Renal cortical epithelial cell (primary cell): ENCODE data around the gene STING1. TPM values are rescaled to one million over a fixed set of nuclear protein-coding genes. Genes with fewer than 3 reads are reported as not detected.
"Not testable (repeated sequence)": the region's sequence is repeated elsewhere in the genome, so short reads cannot be mapped to it uniquely, and the experiment has no call there.

Source experiments
- DNase-seq: peaks from one replicate; pipeline ENCODE4 v3.0.0-alpha.2; 2011; ENCODE audit warnings: low read depth
- total RNA-seq: library from RNA; depleted of rRNA; stranded (reverse); fragments of >200 nt; gene quantifications from 2 replicates; pipeline ENCODE4 v1.2.3, GENCODE V29; 2014

The STING1 gene
- total RNA-seq, 1 donor from 2014 or later = 12.4 TPM

DNA sequence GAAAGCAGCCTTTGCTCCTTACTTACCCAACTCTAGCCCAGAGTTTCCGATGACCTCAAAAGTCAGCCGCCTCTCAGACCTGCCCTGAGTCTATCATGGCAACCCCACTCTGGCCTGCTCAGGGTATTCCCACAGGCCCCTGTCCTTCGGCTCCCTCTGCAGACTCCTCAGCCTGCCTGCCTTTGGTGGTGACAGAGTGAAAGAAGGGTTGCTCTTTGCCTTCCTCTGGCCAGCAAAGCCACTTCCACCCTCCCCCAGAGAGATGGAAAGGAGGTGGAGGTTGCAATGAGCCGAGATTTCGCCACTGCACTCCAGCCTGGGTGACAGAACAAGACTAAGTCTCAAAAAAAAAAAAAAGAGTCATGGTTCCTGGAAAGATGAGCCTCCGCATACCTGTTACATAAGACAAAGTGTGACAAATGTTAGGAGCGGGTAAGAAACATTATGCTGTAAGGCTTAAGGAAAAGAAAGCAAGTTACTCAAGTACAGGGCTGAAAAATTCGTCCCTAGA lies 14.1 kb downstream of the STING1 start:
- DNase-seq = no peak

DNA sequence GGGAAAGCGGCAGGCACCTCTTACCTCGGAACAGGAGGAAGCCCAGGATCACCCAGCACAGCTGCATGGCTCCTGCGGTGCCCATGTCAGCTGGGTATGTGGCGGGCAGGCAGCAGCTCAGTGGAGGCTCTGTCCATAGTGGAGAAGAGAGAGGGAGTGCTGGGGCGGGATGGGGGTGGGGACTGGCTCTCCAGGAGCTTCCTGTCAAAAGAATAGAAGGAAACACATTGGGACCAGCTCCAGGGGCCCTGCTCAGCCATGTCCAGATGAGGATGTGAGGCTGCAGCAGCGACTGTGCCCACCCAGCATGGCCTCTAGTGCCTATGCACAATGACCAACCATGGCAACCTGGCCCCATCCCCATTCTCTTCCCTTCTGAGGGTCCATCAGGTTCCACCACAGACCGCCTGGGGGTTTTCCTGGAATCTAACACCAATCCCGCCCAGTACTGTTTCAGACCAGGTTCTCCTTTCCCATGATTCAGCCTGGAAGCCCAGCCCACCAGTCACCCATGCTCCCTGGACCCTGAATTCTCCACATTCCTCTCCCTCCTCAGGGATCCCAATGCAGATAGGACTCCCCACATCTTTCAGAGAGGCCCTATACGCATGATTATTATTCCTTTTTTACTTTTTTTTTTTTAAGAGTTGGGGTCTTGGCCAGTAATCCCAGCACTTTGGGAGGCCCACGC lies 19.8 kb downstream of the STING1 start, which contains the start of gene ECSCR:
TSS of gene ECSCR (minus strand) at position 158 of the 691 bp plus-strand sequence. CDS start at position 85, 73 bp downstream.
- no peak for DNase-seq

DNA sequence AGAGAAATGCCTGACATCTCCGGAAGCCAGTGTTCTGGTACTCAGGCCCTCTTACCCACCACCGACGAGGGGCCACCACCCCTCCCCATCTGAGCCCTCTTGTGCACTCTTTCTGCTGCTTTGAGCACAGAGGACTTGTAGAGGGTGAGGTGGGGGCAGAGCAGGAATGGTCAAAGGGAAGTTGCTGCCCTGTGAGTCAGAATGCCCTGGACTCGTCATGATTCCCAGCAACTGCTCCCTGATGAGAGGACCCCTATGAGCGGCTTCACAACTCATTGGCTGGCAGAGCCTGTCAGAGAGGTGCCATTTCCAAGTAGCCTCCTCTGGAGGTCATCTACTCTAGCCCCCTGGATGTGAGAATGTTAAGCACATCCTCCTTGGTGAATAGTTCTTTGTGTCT lies 20.9 kb downstream of the STING1 start:
- peak; percentile 58 for DNase-seq

DNA sequence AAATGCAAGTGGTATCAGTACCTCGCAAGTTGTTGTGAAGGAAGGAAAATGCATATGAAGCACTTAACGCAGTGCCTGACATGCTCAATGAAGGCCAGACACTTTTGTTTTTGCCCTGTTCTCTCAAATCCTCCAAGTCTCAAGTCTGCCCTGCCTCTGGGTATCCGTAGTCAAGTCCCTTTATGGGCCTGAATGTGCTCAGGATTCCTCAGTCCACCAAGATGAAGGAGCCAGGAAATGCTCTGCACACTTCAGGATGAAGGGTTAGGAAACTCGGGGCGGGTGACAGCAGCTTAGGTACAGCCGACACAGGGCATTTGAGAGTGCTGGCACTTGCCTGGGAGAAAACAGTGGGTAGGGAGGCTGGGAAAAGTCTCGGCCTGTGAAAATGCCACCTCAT lies 21.4 kb downstream of the STING1 start:
- no peak for DNase-seq

DNA sequence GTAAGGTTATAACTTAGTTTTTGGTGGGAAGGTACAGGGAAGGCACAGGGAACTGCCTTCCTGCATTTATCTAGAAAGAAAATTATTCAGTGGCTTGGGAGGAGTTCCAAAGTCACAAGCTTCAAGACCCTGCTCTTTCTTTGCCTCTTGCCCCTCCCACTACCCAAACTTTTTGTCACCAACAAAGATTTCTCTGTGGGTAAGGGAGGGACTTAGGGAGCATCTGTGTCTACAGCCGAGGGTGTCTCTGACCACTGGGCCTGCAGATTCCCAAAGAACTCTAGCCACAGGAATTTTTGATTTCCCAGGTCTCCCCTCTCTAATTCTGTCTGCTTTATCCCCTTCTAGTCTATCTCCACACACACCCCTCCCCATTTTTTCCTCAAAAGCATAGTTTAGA lies 22.1 kb downstream of the STING1 start:
- DNase-seq = no peak

DNA sequence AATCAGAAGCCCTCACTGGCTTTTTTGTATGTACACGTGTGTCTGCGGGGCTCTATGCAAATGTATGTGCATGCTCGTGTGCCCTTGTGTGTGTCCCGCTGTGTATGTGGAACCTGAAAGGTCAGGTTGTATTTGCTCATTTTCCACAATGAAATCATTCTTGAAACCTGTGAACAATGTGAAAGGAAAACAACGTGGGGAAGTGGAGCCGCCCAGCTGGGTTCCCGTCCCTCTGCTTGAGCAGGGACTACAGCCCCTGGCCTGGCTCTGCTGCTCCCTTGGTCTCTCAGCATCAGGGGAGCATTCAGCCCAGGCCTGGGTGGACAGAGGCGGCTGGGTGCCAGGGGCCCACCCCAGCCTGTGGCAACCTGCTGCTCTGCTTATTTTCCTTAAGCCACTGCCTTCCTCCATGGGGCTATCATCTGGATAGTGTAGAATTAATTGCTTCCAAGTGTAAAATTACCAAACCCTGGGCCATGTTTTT lies 23.1 kb downstream of the STING1 start:
- no peak for DNase-seq

DNA sequence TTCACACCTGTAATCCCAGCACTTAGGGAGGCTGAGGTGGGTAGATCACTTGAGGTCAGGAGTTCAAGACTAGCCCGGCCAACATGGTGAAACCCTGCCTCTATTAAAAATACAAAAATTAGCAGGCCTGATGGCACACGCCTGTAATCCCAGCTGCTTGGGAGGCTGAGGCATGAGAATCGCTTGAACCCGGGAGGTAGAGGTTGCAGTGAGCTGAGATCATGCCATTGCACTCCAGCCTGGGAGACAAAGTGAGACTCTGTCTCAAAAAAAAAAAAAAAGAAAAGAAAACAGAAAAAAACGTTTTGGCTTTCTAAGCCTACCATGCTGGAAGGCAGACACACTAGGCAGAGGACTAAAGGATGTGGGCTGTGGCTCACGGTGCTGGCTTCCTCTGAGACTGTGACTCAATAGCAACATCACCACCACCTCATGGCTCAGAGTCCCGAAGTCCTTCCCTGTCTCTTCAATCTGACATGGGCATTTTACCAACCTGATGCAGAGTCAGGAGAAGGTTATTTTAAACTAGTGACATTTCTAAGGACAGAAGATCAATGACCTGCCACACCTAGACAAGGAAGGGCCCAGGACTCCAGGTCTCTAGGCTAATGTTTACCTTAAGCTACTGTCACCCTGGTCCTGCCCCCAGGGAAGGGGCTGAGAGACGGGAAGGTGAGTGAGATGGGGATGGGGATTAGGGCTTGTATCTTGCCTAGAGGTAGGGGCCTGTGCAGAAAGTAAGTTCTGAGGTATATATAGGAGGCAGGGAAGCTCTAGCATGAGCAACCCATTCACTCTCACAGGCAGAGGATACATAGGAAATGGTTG lies 23.8 kb downstream of the STING1 start:
- peak; percentile 51 for DNase-seq

DNA sequence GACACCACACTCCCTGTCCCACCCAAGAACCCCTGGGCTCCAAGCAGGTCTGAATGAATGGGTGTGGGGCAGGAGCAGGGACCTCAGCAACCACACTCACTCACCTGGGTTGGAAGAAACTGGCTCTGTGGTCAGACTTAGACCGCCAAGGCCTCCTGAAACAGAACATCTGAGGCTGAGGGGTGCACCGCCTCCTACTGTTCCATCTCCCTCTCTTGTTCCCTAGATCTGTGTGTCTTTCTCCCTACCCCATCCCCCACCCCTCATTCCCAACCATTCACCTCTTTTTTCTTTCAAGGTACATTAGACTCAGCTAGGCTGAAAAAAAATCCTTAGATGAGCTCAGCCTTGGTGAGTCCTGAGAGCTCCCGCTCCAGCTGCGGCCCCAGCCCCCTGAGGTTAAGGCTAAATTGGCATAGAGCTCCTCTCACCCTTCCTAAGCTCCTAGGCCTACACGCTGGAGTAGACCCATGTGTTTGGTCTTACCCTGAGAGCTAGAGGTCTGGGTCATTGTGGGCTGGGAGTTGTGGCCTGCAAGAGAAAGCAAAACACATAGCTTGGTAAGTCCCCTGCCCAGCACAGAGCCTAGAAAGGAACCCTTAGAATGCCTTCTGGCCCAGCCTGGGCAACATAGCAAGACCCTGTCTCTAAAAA lies 24.8 kb downstream of the STING1 start:
- no peak for DNase-seq

DNA sequence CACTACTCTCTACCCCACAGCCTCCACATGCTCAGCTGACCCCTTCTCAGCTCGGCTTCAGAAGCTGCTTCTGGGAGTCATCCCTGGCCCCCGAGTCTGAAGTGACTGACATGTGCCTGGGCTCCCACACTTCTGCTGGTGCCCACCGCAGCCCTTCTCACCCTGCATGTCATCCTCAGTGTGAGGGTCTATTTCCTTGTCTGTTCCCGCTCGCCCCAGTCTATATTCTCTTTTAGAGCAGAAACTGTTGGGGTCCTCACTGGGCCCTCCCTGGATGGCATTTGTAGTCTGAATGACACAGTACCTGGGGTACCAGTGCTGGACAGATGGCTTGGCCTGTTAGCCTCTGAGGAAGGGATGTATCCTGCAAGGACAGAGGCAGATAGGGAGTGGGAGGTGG lies 25.3 kb downstream of the STING1 start:
- DNase-seq = no peak

DNA sequence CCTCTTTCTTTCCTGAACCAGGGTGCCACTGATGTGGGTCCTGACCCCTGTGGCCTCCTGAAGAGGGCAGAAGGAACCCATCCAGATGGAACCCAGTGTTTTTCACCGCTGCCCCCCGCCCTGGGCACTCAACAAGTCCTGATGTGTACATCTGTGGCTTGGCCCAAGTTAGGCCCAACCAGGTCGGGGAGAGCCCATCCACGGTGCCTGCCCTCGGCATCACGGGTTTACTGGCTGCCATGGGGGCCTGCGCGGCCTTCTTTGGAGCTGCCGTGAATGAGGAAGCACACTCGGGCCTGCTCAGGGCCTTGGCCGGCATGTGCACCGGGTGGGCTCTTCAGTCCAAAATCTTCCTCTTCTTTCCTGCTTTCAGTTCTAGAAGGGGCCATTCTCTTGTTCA lies 25.8 kb downstream of the STING1 start:
- no peak for DNase-seq

DNA sequence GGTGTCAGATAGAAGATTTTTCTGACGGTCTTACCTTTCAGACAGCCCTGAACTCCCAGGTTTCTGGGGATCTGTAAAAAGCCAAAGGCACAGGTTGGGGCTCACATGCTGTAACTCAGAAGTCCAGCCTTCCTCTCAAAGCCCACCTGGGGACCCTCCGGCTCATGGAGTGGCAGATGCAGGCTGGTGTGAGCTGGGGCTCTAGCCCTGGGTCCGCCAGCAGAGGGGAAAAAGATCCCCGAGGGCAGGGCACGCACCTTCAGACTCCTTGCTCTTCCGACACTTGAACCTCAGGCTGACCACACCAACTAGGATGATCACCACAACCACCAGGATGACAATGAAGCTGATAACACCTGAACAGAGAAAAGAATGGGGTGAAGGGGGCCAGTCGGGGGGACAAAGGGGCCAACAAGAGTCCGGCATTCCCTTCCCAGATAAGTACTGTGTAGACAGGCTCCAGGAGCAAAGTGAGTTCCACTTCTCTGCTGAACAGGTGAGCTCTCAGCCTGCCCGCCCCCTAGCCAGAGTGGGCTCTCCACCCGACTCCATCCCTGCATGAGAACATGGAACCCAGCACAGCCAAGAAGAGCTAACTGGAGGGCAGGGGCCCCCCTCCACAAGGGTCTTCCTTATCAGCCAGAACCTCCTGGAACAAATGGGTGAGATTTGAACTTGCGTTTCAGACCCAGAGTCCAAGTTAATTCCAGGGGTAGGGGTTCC lies 27.8 kb downstream of the STING1 start:
- DNase-seq = no peak

DNA sequence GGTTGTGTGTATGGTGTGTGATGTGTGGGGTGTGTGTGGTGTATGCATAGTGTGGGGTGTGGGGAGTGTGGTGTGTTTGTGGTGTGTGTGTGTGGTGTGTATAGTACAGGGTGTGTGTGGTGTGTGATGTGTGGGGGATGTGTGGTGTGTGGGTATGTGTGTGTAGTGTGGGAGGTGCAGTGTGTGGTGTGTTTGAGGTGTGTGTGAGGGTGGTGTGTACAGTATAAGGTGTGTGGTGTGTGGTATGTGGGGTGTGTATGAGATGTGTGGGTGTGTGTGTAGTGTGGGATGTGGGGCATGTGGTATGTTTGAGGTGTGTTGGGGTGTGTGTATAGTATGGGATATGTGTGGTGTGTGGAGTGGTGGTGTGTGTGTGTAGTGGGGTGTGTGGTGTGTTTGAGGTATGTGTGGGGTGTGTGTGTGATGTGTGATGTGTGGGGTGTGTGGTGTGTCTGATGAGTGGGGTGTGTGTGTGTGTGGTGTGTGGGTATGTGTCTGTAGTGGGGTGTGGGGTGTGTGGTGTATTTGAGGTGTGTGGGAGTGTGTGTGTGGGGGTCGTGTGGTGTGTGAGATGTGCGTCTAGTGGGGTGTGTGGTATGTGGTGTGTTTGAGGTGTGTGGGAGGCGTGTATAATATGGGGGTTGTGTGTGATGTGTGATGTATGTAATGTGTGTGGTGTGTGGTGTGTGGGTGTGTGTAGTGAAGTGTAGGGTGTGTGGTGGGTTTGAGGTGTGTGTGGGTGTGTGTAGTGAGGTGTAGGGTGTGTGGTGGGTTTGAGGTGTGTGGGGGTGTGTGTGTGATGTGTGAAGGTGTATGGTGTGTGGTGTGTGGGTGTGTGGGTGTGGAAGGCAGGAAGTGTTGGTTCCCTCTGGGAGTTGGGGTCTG lies 28.6 kb downstream of the STING1 start:
- DNase-seq = no peak

DNA sequence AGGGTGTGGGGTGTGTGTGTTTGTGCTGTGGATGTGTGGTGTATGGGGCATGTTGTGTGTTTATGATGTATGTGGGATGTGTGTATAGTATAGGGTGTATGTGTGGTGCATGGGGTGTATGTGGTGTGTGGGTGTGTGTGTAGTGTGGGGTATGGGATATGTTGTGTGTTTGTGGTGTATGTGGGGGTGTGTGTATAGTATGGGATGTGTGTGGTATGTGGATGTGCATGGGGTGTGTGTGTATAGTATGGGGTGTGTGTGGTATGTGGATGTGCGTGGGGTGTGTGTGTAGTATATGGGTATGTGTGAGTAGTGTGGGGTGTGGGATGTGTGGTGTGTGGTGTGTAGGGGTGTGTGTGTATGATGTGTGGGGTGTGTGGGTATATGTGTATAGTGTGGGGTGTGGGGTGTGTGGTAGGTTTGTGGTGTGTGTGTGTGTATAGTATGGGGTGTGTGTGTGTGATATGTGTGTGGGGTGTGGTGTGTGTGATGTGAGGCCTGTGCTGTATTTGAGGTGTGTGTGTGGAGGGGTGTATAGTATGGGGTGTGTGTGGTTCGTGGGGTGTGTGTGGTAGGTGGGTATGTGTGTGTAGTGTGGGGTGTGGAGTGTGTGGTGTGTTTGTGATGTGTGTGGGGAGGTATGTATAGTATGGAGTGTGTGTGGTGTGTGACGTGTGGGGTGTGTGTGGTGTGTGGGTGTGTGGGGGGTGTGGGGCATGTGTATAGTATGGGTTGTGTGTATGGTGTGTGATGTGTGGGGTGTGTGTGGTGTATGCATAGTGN lies 30.5 kb downstream of the STING1 start:
- no peak for DNase-seq

DNA sequence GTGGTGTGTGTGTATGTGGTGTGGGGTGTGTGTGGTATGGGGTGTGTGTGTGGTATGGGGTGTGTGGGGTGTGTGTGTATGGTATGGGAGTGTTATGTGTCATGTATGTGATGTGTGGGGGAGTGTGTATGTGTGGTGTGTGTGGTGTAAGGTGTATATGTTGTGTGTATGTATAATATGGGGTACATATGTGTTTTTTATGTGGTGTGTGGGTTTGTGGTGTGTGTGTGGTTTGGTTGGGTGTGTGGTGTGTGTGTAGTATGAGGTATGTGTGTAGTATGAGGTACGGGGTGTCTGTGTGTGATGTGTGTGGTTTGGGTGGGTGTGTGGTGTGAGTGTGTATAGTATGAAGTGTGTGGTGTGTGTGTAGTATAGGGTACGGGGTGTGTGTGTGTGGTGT lies 31.4 kb downstream of the STING1 start:
- DNase-seq = no peak

DNA sequence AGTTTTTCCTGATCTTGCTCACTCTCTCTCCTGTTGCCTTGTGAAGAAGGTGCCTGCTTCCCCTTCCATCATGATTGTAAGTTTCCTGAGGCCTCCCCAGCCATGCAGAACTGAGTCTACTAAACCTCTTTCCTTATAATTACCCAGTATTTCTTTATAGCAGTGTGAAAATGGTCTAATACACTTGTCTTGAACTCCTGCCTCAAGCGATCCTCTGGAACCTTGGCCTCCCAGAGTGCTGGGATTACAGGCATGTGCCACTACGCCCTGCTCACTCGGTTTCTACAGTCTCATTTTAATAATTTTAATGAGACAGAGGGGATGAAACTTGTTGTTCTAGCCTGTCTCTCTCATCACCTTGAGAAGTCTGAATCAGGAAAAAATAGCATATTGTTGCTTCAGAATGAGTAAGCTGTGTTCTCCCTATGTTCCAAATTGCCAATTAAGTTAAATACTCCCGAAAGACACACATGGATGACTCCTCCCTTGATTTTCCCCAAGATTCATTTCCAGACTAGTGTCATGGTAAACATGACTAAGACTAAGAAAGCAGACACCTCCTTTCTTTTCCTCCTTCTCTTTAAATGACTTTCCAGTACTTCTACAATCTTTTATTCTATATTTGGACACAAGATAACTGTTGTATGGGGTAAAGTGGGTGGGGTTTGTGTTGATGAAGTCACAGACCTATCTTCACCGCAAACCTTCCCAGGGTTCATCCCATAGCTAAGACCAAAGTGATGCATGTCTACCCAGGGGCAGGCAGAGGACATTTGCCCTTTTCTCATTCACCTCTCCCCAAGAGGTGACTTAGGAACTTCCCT lies 35.4 kb downstream of the STING1 start:
- no peak for DNase-seq

DNA sequence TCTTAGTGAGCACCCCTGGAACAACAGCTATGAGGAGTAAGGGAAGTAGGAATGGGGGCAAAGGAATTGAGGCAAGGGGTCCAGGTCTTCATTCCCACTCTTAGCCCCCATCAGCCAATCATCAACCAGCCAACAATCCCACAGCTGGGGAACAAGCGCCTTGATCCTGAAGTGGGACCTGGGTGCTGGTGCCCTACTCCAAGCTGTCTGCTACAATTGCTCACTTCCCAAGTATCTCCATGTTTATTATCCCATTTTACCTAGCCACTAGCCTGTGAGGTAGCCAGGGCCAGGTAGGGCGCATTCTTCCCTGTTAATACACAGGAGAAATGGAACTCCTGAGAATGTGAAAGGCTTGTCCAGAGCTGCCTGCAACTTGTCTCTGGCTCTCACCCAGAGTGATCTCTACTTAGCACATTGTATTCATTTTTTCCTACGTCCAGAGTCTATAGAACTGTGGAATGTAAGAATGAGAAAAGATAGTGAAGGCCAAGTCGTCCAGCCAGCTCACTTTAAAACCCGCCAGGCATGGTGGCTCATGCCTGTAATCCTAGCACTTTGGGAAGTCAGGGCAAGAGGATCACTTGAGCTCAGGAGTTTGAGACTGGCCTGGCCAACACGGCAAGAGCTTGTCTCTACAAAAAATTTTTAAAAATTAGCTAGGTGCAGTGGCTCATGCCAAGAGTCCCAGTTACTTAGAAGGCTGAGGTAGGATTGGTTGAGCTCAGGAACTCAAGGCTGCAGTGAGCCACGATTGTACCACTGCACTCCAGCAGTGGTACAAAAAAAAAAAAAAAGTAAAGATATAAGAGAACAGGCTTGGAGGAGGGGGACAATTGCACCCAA lies 37.0 kb downstream of the STING1 start:
- DNase-seq = no peak

DNA sequence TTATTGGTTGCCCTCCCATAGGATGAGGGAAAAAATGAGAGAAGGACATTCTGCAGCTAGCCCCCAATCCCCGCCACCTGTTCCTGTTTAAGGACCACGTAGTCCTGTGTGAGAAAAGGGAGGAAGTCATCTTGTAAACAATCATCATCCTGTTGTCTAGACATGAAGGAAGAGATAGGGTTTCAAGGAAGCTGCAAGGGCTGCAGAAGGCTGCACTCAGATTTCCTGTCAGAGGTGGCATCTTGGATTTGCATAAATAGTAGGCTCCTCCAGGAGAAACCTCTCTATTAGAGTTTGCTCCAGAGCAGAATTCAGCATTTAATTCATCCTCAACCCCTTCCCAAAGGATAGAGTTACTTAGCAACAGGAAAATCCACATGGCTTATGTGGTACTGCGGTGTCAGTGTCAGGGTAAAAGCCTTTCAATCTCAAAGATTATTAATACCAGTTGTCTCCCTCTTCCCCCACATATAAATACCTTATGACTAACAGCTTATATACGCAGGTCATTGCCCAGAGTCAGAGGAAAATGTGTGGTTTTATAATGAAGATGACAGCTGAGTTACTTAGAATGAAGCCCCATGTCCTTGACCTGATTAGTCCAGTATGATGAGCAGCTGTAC lies 38.6 kb downstream of the STING1 start:
- DNase-seq = peak; percentile 39

DNA sequence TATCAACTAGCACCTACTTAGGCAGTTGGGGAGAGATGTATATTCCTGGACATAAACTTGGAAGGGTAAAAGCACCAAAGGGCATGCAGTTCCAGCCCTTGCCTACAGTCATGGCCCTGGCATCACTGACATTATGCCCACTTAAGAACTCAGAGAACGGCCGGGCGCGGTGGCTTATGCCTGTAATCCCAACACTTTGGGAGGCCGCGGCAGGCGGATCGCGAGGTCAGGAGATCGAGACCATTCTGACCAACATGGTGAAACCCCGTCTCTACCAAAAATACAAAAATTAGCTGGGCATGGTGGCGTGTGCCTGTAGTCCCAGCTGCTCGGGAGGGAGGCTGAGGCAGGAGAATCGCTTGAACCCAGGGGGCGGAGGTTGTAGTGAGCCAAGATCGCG lies 42.1 kb downstream of the STING1 start:
- DNase-seq = not testable (repeated sequence)
